A549 (cell line): ENCODE measurements around the gene MEIOSIN. TPM values are rescaled to one million over a fixed set of nuclear protein-coding genes. Genes with fewer than 3 reads are reported as not detected.
A peak's percentile ranks its signal among the peaks of the same experiment; 100 is the strongest.

Source experiments
- ATAC-seq, 2 experiments: fragments of 200-7000 bp in 1 of 2; fragments of >200 bp in 1 of 2; cut with Nextera tagmentation in 1 of 2; cut with Tn5 transposase in 1 of 2; 3 replicates each; pipeline versions ENCODE4 v1.8.0 to v1.9.1; 2018 to 2020; ENCODE audit warnings: mild to moderate bottlenecking in 1 of 2, moderate library complexity in 1 of 2
- CTCF ChIA-PET: fragments of 300-600 bp; sonication (Branson Sonifier 250); formaldehyde crosslinking; extraction: SDS; loops from one replicate; lab custom pipeline; 2021; ENCODE audit warnings: antibody characterized with exemption, inconsistent platforms; lab: Yijun Ruan, JAX
- POLR2A ChIA-PET: fragments of 350-600 bp; formaldehyde crosslinking; extraction: SDS; loops from one replicate; lab custom pipeline; 2021; ENCODE audit warnings: antibody characterized with exemption, inconsistent platforms; lab: Yijun Ruan, JAX
- DNase-seq, 2 experiments: peaks; one replicate each; pipeline versions ENCODE4 v3.0.0 to v3.0.0-alpha.2; 2011 to 2016; ENCODE audit warnings: low read depth in 1 of 2, low spot score in 1 of 2
- FAIRE-seq: peaks from 2 replicates; lab custom pipeline; 2011; peaks lifted over from hg19 to GRCh38; lab: Jason Lieb, UNC
- H3K27ac ChIP-seq, 2 experiments: fragments of >200 bp; sonication (Bioruptor Twin); formaldehyde crosslinking; 3 replicates each; pipeline ENCODE4 v1.5.1; 2016 to 2017
- H3K4me1 ChIP-seq: fragments of >200 bp; sonication (Bioruptor Twin); formaldehyde crosslinking; 3 replicates; pipeline ENCODE4 v1.6.1; 2016
- H3K4me2 ChIP-seq: fragments of >200 bp; sonication (Bioruptor Twin); formaldehyde crosslinking; 3 replicates; pipeline ENCODE4 v1.6.1; 2016
- H3K4me3 ChIP-seq: fragments of >200 bp; sonication (Bioruptor Twin); formaldehyde crosslinking; 3 replicates; pipeline ENCODE4 v1.5.1; 2016
- H3K9me3 ChIP-seq: fragments of >200 bp; sonication (Bioruptor Twin); formaldehyde crosslinking; 3 replicates; pipeline ENCODE4 v1.6.1; 2016
- BHLHE40 ChIP-seq: IDR thresholded peaks from 2 replicates; pipeline ENCODE4 v1.6.1; 2012; ENCODE audit warnings: low read depth, low read length, inconsistent platforms
- EHF ChIP-seq: fragments of 250-450 bp; sonication (Bioruptor Pico); IDR thresholded peaks from 2 replicates; pipeline ENCODE4 v1.5.0; 2020; ENCODE audit warnings: mild to moderate bottlenecking
- EP300 ChIP-seq, 2 experiments: fragments of >200 bp; sonication (Bioruptor Twin); formaldehyde crosslinking; IDR thresholded peaks; 2 replicates in 1 of 2; 3 replicates in 1 of 2; pipeline ENCODE4 v1.6.1; 2016 to 2017
- GATA3 ChIP-seq: IDR thresholded peaks from 2 replicates; pipeline ENCODE4 v1.6.1; 2012; ENCODE audit warnings: borderline replicate concordance
- HDAC2 ChIP-seq: fragments of 200-600 bp; sonication (generic); IDR thresholded peaks from 2 replicates; pipeline ENCODE4 v1.6.1; 2016
- HOXA7 ChIP-seq: fragments of 250-450 bp; sonication (Bioruptor Pico); IDR thresholded peaks from 2 replicates; pipeline ENCODE4 v1.5.0; 2020; ENCODE audit warnings: mild to moderate bottlenecking, moderate library complexity
- HOXB5 ChIP-seq: fragments of 250-450 bp; sonication (Bioruptor Pico); IDR thresholded peaks from 2 replicates; pipeline ENCODE4 v1.5.0; 2020; ENCODE audit warnings: mild to moderate bottlenecking, moderate library complexity
- JUN ChIP-seq, 2 experiments: fragments of >200 bp; sonication (Bioruptor Twin); formaldehyde crosslinking; IDR thresholded peaks; 2 replicates in 1 of 2; 3 replicates in 1 of 2; pipeline ENCODE4 v1.6.1; 2016 to 2017
- JUNB ChIP-seq: fragments of >200 bp; sonication (Bioruptor Twin); formaldehyde crosslinking; IDR thresholded peaks from 2 replicates; pipeline ENCODE4 v1.6.1; 2016
- KDM1A ChIP-seq: fragments of 200-600 bp; sonication (generic); IDR thresholded peaks from 2 replicates; pipeline ENCODE4 v1.6.1; 2016; ENCODE audit warnings: low read depth, mild to moderate bottlenecking
- KDM5A ChIP-seq: fragments of 200-600 bp; sonication (generic); IDR thresholded peaks from 2 replicates; pipeline ENCODE4 v1.6.1; 2016; ENCODE audit warnings: antibody characterized with exemption, mild to moderate bottlenecking
- MAFK ChIP-seq: fragments of 450-650 bp; IDR thresholded peaks from 2 replicates; pipeline ENCODE4 v1.6.1; 2014; ENCODE audit not compliant: partially characterized antibody
- MYC ChIP-seq: IDR thresholded peaks from 2 replicates; pipeline ENCODE4 v1.6.1; 2012; ENCODE audit warnings: mild to moderate bottlenecking, inconsistent platforms, low read length, improper control_type of control experiment, borderline replicate concordance
- NFE2L2 ChIP-seq: fragments of 150-350 bp; conservative IDR thresholded peaks from 2 replicates; pipeline ENCODE4 v1.6.1; 2014; ENCODE audit warnings: low read length
- NPAS2 ChIP-seq: fragments of 250-450 bp; sonication (Bioruptor Pico); IDR thresholded peaks from 2 replicates; pipeline ENCODE4 v1.8.0; 2022; ENCODE audit warnings: mild to moderate bottlenecking, moderate library complexity, borderline replicate concordance
- NR3C1 ChIP-seq: fragments of >200 bp; sonication (Bioruptor Twin); formaldehyde crosslinking; IDR thresholded peaks from 3 replicates; pipeline ENCODE4 v1.6.1; 2017
- PHF8 ChIP-seq: fragments of 200-600 bp; sonication (generic); IDR thresholded peaks from 2 replicates; pipeline ENCODE4 v1.6.1; 2016; ENCODE audit warnings: low read depth, mild to moderate bottlenecking, antibody characterized with exemption, moderate library complexity, borderline replicate concordance
- POLR2A ChIP-seq: IDR thresholded peaks from 2 replicates; pipeline ENCODE4 v1.6.1; 2012; ENCODE audit warnings: mild to moderate bottlenecking, low read length
- POLR2AphosphoS2 ChIP-seq: conservative IDR thresholded peaks from 2 replicates; pipeline ENCODE4 v1.6.1; 2012; ENCODE audit warnings: low read length, improper control_type of control experiment, inconsistent platforms
- RAD21 ChIP-seq, 2 experiments: fragments of >200 bp in 1 of 2; sonication (Bioruptor Twin) in 1 of 2; formaldehyde crosslinking in 1 of 2; IDR thresholded peaks in 1 of 2; conservative IDR thresholded peaks in 1 of 2; 2 replicates in 1 of 2; 3 replicates in 1 of 2; pipeline ENCODE4 v1.6.1; 2012 to 2018; ENCODE audit warnings: inconsistent platforms in 1 of 2
- SMC3 ChIP-seq: fragments of >200 bp; sonication (Bioruptor Twin); formaldehyde crosslinking; IDR thresholded peaks from 3 replicates; pipeline ENCODE4 v1.6.1; 2018; ENCODE audit warnings: inconsistent platforms
- TP53 ChIP-seq: fragments of 250-450 bp; sonication (Bioruptor Pico); IDR thresholded peaks from 2 replicates; pipeline ENCODE4 v1.5.0; 2021; ENCODE audit warnings: mild to moderate bottlenecking, moderate library complexity
- ZFP36 ChIP-seq: fragments of 450-650 bp; IDR thresholded peaks from 2 replicates; pipeline ENCODE4 v1.6.1; 2014; ENCODE audit warnings: borderline replicate concordance; ENCODE audit not compliant: partially characterized antibody
- WGBS: methylation state at CpG from one replicate; pipeline ENCODE4 v1.1.6; 2017; ENCODE audit errors: missing lambda C conversion rate; 5-methylcytosine and 5-hydroxymethylcytosine counted together
- polyA plus RNA-seq, 4 experiments: library from polyadenylated mRNA; depleted of rRNA in 3 of 4; stranded (reverse); fragments of >200 nt; fragmentation: RNase III in 1 of 4; extraction: RNeasy Plus Mini Kit Qiagen cat#74134 plus additional on column Dnase treatment in 1 of 4; gene quantifications; 2 replicates in 3 of 4; 3 replicates in 1 of 4; pipeline ENCODE4 v1.2.3, GENCODE V29; 2011 to 2017
- TF ChIP-seq, protein P1 (sequence below): IDR thresholded peaks from 2 replicates; pipeline ENCODE4 v1.6.1; 2012
- TF ChIP-seq, protein P2 (sequence below): fragments of 450-650 bp; IDR thresholded peaks from 2 replicates; pipeline ENCODE4 v1.6.1; 2014; ENCODE audit warnings: antibody characterized with exemption
- TF ChIP-seq, protein P3 (sequence below): fragments of >200 bp; sonication (Bioruptor Twin); formaldehyde crosslinking; IDR thresholded peaks from 3 replicates; pipeline ENCODE4 v1.5.1; 2016
- TF ChIP-seq, protein P4 (sequence below): IDR thresholded peaks from 2 replicates; pipeline ENCODE4 v1.6.1; 2012; ENCODE audit warnings: low read depth, borderline replicate concordance
- TF ChIP-seq, protein P5 (sequence below): fragments of 250-450 bp; sonication (Bioruptor Pico); IDR thresholded peaks from 2 replicates; pipeline ENCODE4 v1.5.0; 2021; ENCODE audit warnings: mild to moderate bottlenecking, moderate library complexity, borderline replicate concordance

Gene MEIOSIN
- polyA plus RNA-seq, 2 of the 4 experiments (the other 2 are of a cell fraction) = not detected

DNA sequence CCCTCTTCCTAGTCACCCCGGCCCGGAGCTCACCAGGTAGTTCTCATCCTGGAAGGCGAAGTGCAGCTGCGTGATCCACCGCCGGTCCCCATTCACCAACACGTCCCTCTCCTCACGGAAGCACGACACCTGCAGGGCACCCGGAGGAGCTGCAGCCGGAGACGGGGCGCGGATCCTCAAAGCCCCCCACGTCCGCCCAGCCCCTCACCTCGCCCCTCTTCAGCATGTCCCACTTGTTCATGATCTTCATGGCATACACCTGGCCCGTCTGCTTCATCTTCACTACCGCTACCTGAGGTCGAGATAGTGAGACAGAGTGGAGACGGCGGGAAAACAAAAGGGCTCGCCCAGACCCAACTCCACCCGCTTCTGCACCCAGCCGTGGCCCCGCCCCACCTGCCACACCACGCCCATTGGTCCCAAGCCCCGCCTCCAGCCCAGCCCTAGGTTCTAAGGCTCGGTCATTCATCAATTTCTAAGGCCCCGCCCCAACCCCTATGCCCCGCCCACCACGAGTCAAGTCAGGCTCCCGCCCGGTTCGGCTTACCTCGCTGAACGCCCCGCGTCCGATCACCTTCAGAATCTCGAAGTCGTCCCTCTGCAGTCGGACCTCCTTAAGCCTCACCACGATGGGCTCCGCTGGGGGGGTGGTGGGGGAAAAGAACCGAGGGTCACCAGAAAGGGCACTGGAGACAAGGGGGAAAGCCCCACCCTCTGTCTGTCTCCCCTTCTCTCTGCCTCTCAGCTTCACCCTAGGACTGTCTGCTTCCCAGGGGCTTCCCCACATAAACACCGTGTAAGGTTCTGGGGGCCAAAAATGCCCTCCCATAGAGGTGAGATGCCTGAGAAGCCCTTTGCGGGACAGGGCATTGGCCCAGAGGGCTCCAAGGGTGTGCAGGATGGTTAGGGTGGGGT, 46.2 kb downstream of the MEIOSIN start:
- ChIA-PET POLR2A (interaction anchor here (0.6 to 1.2 kb wide), 3 partner anchors 10 to 43 kb away, joined by 3 to 20 read pairs (median 5); partner anchors contain the start of genes DMWD and SIX5), CTCF (interaction anchor here (0.6 to 74.3 kb wide), 11 partner anchors 5 to 108 kb away, joined by 3 to 2204 read pairs (median 4); partner anchors contain the start of genes DMPK, DMWD, MEIOSIN and RSPH6A)
- FAIRE-seq (peak; percentile 72), ATAC-seq (peak; percentile 37 to 76), DNase-seq (peak; percentile 94 to 95)
- Histone ChIP-seq H3K4me3 (peak overlapping the region; percentile 35), H3K9me3 (no peaks in the 10 kb centered on the region), H3K4me2 (peak overlapping the region; percentile 88), H3K4me1 (peaks cover 55% of the 10 kb centered on the region), H3K27ac (peak overlapping the region; percentile 90 to 96; a peak in 5 of 6 replicates)
- 17% methylated on average over 34 of the region's 48 CpGs for WGBS
- TF ChIP-seq TP53 (CRISPR knock-in tag) = peak; percentile 67; the same call in 1 of the 2 replicates
- TF ChIP-seq, protein P1, sequence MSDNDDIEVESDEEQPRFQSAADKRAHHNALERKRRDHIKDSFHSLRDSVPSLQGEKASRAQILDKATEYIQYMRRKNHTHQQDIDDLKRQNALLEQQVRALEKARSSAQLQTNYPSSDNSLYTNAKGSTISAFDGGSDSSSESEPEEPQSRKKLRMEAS = peak; percentile 53
- TF ChIP-seq, protein P2, sequence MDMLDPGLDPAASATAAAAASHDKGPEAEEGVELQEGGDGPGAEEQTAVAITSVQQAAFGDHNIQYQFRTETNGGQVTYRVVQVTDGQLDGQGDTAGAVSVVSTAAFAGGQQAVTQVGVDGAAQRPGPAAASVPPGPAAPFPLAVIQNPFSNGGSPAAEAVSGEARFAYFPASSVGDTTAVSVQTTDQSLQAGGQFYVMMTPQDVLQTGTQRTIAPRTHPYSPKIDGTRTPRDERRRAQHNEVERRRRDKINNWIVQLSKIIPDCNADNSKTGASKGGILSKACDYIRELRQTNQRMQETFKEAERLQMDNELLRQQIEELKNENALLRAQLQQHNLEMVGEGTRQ = no peak
- TF ChIP-seq SMC3 = peak; percentile 56
- TF ChIP-seq HOXB5 (CRISPR knock-in tag) = peak; percentile 94
- TF ChIP-seq RAD21 (conservative IDR thresholded peaks at IDR 0.05 in 1 of 2, IDR thresholded peaks at IDR 0.05 in 1 of 2) = peak; percentile 45 to 49; a peak in 4 of 5 replicates
- peak in 1 of 2 experiments; percentile 32; a peak in 1 of 5 replicates for TF ChIP-seq JUN (IDR thresholded peaks at IDR 0.05)
- no peak for TF ChIP-seq EP300 (IDR thresholded peaks at IDR 0.05)
- no peak for TF ChIP-seq JUNB
- 0 out of 2 replicates have a peak, but pooled peaks have one; percentile 17 for TF ChIP-seq GATA3
- no peak for TF ChIP-seq NR3C1
- TF ChIP-seq, protein P3, sequence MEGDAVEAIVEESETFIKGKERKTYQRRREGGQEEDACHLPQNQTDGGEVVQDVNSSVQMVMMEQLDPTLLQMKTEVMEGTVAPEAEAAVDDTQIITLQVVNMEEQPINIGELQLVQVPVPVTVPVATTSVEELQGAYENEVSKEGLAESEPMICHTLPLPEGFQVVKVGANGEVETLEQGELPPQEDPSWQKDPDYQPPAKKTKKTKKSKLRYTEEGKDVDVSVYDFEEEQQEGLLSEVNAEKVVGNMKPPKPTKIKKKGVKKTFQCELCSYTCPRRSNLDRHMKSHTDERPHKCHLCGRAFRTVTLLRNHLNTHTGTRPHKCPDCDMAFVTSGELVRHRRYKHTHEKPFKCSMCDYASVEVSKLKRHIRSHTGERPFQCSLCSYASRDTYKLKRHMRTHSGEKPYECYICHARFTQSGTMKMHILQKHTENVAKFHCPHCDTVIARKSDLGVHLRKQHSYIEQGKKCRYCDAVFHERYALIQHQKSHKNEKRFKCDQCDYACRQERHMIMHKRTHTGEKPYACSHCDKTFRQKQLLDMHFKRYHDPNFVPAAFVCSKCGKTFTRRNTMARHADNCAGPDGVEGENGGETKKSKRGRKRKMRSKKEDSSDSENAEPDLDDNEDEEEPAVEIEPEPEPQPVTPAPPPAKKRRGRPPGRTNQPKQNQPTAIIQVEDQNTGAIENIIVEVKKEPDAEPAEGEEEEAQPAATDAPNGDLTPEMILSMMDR = peak; percentile 74
- no peak for TF ChIP-seq ZFP36
- TF ChIP-seq, protein P4, sequence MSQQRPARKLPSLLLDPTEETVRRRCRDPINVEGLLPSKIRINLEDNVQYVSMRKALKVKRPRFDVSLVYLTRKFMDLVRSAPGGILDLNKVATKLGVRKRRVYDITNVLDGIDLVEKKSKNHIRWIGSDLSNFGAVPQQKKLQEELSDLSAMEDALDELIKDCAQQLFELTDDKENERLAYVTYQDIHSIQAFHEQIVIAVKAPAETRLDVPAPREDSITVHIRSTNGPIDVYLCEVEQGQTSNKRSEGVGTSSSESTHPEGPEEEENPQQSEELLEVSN = 0 out of 2 replicates have a peak, but pooled peaks have one; percentile 56
- TF ChIP-seq PHF8 = no peak
- no peak for TF ChIP-seq NFE2L2
- TF ChIP-seq HOXA7 (CRISPR knock-in tag) = 0 out of 2 replicates have a peak, but pooled peaks have one; percentile 60
- TF ChIP-seq, protein P5, sequence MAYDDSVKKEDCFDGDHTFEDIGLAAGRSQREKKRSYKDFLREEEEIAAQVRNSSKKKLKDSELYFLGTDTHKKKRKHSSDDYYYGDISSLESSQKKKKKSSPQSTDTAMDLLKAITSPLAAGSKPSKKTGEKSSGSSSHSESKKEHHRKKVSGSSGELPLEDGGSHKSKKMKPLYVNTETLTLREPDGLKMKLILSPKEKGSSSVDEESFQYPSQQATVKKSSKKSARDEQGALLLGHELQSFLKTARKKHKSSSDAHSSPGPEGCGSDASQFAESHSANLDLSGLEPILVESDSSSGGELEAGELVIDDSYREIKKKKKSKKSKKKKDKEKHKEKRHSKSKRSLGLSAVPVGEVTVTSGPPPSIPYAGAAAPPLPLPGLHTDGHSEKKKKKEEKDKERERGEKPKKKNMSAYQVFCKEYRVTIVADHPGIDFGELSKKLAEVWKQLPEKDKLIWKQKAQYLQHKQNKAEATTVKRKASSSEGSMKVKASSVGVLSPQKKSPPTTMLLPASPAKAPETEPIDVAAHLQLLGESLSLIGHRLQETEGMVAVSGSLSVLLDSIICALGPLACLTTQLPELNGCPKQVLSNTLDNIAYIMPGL (CRISPR knock-in tag) = no peak

DNA sequence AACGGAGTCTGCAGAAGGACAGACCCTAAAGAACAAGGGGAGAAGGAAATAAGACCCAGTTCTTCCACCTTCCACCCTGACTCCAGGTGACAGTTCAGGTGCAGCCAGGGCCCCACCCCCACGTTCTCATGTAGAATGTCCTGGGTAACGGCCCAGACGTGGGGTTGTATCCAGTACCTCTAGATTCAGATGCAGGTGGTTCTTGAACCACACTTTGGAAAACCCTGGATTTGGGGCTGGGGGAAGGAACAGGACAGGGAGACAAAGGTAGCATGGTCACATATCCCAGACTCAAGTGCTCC, 46.9 kb downstream of the MEIOSIN start:
- ChIA-PET CTCF (interaction anchor here (62.0 to 74.3 kb wide), 2 partner anchors 5 to 28 kb away, joined by 2204 read pairs; partner anchors contain the start of genes DMPK, DMWD, RSPH6A and SIX5), POLR2A (no interaction called here)
- peak overlapping the region; percentile 90 to 96; a peak in 5 of 6 replicates for H3K27ac ChIP-seq
- peaks cover 56% of the 10 kb centered on the region for H3K4me1 ChIP-seq
- DNase-seq = no peak
- 72% methylated on average over 4 of the region's 4 CpGs for WGBS
- H3K4me3 ChIP-seq = peak overlapping the region; percentile 18; the same call in 1 of the 3 replicates
- H3K9me3 ChIP-seq = no peaks in the 10 kb centered on the region
- FAIRE-seq = no peak
- TF ChIP-seq RAD21 (conservative IDR thresholded peaks at IDR 0.05 in 1 of 2, IDR thresholded peaks at IDR 0.05 in 1 of 2) = no peak
- TF ChIP-seq SMC3 = no peak
- TF ChIP-seq EHF (CRISPR knock-in tag) = no peak
- no peak for TF ChIP-seq NPAS2 (CRISPR knock-in tag)
- TF ChIP-seq PHF8 = no peak
- no peak for TF ChIP-seq MAFK
- no peak for TF ChIP-seq KDM5A
- no peak for TF ChIP-seq TP53 (CRISPR knock-in tag)
- no peak for TF ChIP-seq POLR2A
- TF ChIP-seq JUNB = no peak
- no peak for TF ChIP-seq GATA3
- TF ChIP-seq MYC = no peak
- no peak for TF ChIP-seq JUN (IDR thresholded peaks at IDR 0.05)
- TF ChIP-seq POLR2AphosphoS2 = no peak
- TF ChIP-seq, protein P1 = no peak
- no peak for TF ChIP-seq KDM1A
- no peak for TF ChIP-seq BHLHE40
- TF ChIP-seq HDAC2 = no peak
- ATAC-seq = no peak
- peak overlapping the region; percentile 88 for H3K4me2 ChIP-seq
